ENCODE measurements around the gene RINL. TPM values are rescaled to one million over a fixed set of nuclear protein-coding genes. Genes with fewer than 3 reads are reported as not detected.

RINL gene
- total RNA-seq, 1 experiment from 2014 or later, result 1.3 TPM

DNA sequence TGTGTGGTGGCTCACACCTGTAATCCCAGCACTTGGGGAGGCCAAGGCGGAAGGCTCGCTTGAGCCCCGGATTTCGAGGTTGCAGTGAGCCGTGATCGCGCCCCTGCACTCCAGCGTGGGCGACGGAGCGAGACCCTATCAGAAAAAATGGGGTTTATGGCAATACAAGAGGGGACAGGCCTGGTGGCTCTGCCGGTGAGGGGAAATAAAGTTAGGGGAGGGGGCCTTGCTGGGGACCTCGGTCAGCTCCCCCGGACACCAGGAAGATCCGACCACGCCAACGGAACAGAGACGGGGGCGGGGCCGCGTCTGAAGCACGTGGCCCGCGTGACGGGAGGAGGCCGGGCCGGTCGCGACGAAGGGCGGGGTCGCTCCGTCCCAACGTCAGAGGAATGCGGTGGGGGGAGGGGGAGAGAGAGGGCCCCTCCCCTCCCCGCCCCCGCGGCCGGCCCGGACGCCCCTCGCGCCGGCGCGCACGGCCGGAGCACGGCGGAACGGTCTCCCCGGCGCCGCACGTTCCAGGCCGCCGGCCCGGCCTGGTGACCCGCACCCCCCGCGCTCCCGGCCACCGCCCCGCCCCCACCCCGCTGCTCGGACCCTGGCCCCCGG lies 26.3 kb downstream of the RINL start:
- in situ Hi-C loops (cut with HindIII; ENCODE audit: low pct_unique_long_range_greater_than_20kb, low sequenced_read_pairs), result no loop called here
- no TSS peak for BruUV-seq (replicated peaks)

GRCh38 chr19:38850976-38851621 lies 27.0 kb downstream of the RINL start:
- peaks cover 21% of the 10 kb centered on the region for H3K36me3 ChIP-seq (ENCODE audit: control insufficient read depth, insufficient read depth, low read length)
- peak overlapping the region; percentile 61 to 70 for H3K4me3 ChIP-seq (ENCODE audit: low read depth in 2 of 2, low read length in 2 of 2)
- ChIA-PET POLR2A (interaction anchor here (0.5 to 1.1 kb wide), 10 partner anchors 10 to 555 kb away, joined by 3 to 7 read pairs (median 4); partner anchors contain the start of genes ECH1 and FBXO17), CTCF (interaction anchor here (0.6 to 1.3 kb wide), 5 partner anchors 36 to 333 kb away, joined by 3 to 7 read pairs (median 3); no protein-coding TSS in a partner anchor)
- ATAC-seq (peak; percentile 2), DNase-seq (ENCODE audit: low read depth, low spot score) (no peak)
- no peaks in the 10 kb centered on the region for H3K9me3 ChIP-seq (ENCODE audit: control insufficient read depth, insufficient read depth, low read depth, low read length)
- in situ Hi-C loops (cut with HindIII; ENCODE audit: low pct_unique_long_range_greater_than_20kb, low sequenced_read_pairs) (no loop called here), intact Hi-C loops (cut with micrococcal nuclease; ENCODE audit: unreplicated experiment) (loop anchor here (5.0 to 10.0 kb wide), 2 partner anchors 46 to 346 kb away; partner anchors contain the start of genes NFKBIB and SIRT2)
- TF ChIP-seq TCF7L2 (IDR thresholded peaks at IDR 0.05; ENCODE audit: low read depth, low read length) (peak; percentile 80), SIN3A (IDR thresholded peaks at IDR 0.05; ENCODE audit: borderline replicate concordance, insufficient read depth, low read depth, low read length) (no peak)
- H3K27ac ChIP-seq (ENCODE audit: low read length), result peak overlapping the region; percentile 99
- BruUV-seq (replicated peaks), result TSS peak; percentile 83
- H3K27me3 ChIP-seq (ENCODE audit: control insufficient read depth, insufficient read depth, low read length), result no peaks in the 10 kb centered on the region
- peaks cover 43% of the 10 kb centered on the region for H3K4me1 ChIP-seq (ENCODE audit: control insufficient read depth, insufficient read depth, low read length)

More for the DNA sequence above, 26.3 kb downstream of the RINL start:
- intact Hi-C loops (cut with micrococcal nuclease; ENCODE audit: unreplicated experiment), result loop anchor here (5.0 to 10.0 kb wide), 2 partner anchors 46 to 347 kb away; partner anchors contain the start of genes NFKBIB and SIRT2
- peak overlapping the region; percentile 99 for H3K27ac ChIP-seq (ENCODE audit: low read length)
- ChIA-PET POLR2A (interaction anchor here (0.6 to 1.9 kb wide), 8 partner anchors 9 to 188 kb away, joined by 3 to 8 read pairs (median 4); partner anchors contain the start of genes ECH1, FBXO17, NFKBIB and SIRT2), CTCF (interaction anchor here (0.6 to 1.7 kb wide), 4 partner anchors 36 to 89 kb away, joined by 3 to 7 read pairs (median 3); partner anchors contain the start of genes MRPS12 and SARS2)
- DNase-seq (ENCODE audit: low read depth, low spot score) (peak; percentile 94), ATAC-seq (peak; percentile 47)
- peaks cover 16% of the 10 kb centered on the region for H3K36me3 ChIP-seq (ENCODE audit: control insufficient read depth, insufficient read depth, low read length)
- peaks cover 38% of the 10 kb centered on the region for H3K4me1 ChIP-seq (ENCODE audit: control insufficient read depth, insufficient read depth, low read length)
- no peaks in the 10 kb centered on the region for H3K9me3 ChIP-seq (ENCODE audit: control insufficient read depth, insufficient read depth, low read depth, low read length)
- H3K27me3 ChIP-seq (ENCODE audit: control insufficient read depth, insufficient read depth, low read length), result no peaks in the 10 kb centered on the region
- peak overlapping the region; percentile 61 to 82 for H3K4me3 ChIP-seq (ENCODE audit: low read depth in 2 of 2, low read length in 2 of 2)
- no peak for TF ChIP-seq CTCF (IDR thresholded peaks at IDR 0.05)
- TF ChIP-seq POLR2AphosphoS5 (IDR thresholded peaks at IDR 0.05; ENCODE audit: low read depth, low read length), result no peak
- TF ChIP-seq, protein P1, sequence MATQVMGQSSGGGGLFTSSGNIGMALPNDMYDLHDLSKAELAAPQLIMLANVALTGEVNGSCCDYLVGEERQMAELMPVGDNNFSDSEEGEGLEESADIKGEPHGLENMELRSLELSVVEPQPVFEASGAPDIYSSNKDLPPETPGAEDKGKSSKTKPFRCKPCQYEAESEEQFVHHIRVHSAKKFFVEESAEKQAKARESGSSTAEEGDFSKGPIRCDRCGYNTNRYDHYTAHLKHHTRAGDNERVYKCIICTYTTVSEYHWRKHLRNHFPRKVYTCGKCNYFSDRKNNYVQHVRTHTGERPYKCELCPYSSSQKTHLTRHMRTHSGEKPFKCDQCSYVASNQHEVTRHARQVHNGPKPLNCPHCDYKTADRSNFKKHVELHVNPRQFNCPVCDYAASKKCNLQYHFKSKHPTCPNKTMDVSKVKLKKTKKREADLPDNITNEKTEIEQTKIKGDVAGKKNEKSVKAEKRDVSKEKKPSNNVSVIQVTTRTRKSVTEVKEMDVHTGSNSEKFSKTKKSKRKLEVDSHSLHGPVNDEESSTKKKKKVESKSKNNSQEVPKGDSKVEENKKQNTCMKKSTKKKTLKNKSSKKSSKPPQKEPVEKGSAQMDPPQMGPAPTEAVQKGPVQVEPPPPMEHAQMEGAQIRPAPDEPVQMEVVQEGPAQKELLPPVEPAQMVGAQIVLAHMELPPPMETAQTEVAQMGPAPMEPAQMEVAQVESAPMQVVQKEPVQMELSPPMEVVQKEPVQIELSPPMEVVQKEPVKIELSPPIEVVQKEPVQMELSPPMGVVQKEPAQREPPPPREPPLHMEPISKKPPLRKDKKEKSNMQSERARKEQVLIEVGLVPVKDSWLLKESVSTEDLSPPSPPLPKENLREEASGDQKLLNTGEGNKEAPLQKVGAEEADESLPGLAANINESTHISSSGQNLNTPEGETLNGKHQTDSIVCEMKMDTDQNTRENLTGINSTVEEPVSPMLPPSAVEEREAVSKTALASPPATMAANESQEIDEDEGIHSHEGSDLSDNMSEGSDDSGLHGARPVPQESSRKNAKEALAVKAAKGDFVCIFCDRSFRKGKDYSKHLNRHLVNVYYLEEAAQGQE (IDR thresholded peaks at IDR 0.05; ENCODE audit: insufficient read depth in 1 of 2, low read depth in 2 of 2, low read length in 1 of 2), result no peak
- no peak for TF ChIP-seq TCF7L2 (IDR thresholded peaks at IDR 0.05; ENCODE audit: low read depth, low read length)
